ENCODE measurements around the gene DAPP1.

GRCh38 chr4:99868126-99868596, 51.5 kb downstream of the DAPP1 start:
- TF ChIP-seq CTCF (IDR thresholded peaks at IDR 0.05; ENCODE audit: low read length) (no peak), EZH2 (IDR thresholded peaks at IDR 0.05; ENCODE audit: borderline replicate concordance, low read length) (no peak)

Data from OCI-LY1 (cell line).